ENCODE data around the gene SPATA31E1. TPM values are rescaled to one million over a fixed set of nuclear protein-coding genes. Genes with fewer than 3 reads are reported as not detected.

SPATA31E1 gene
- total and polyA plus RNA-seq, 2 donors (not counting 1 experiment from before 2014, with no cell fraction given): not detected

- WGBS (ENCODE audit: insufficient coverage): 81% methylated on average over 6 of the region's 6 CpGs
- Mint-ChIP-seq H3K27ac (no peak overlapping the region), H3K9me3 (ENCODE audit: insufficient read depth) (peaks cover 14% of the 10 kb centered on the region), H3K4me3 (no peak overlapping the region), H3K4me1 (no peaks in the 10 kb centered on the region), H3K27me3 (no peaks in the 10 kb centered on the region)
- Histone ChIP-seq H2AFZ (ENCODE audit: insufficient read depth, low read depth, low read length, poor library complexity, severe bottlenecking) (no peak overlapping the region), H3K27me3 (replicated peaks in 1 of 4; ENCODE audit: control extremely low read depth in 1 of 4, control insufficient read depth in 3 of 4, insufficient read depth in 4 of 4, low read length in 3 of 4) (peaks cover 0 to 2% (median 0%) of the 10 kb centered on the region in 4 experiments), H3K4me2 (replicated peaks; ENCODE audit: low read depth, low read length, poor library complexity, severe bottlenecking) (no peak overlapping the region), H4K20me1 (ENCODE audit: control insufficient read depth, insufficient read depth, low read length, poor library complexity, severe bottlenecking) (no peaks in the 10 kb centered on the region), H3K36me3 (replicated peaks in 1 of 2; ENCODE audit: control extremely low read depth in 1 of 2, control insufficient read depth in 1 of 2, extremely low read depth in 1 of 2, insufficient read depth in 2 of 2, low read length in 1 of 2) (no peaks in the 10 kb centered on the region), H3K9ac (ENCODE audit: low read length) (no peak overlapping the region), H3K4me3 (ENCODE audit: control extremely low read depth in 1 of 5, extremely low read depth in 1 of 5, insufficient read depth in 1 of 5, low read depth in 2 of 5, low read length in 4 of 5) (no peak overlapping the region), H3K9me3 (ENCODE audit: control extremely low read depth in 1 of 3, control insufficient read depth in 2 of 3, insufficient read depth in 1 of 3, low read length in 2 of 3) (peaks cover 0 to 21% (median 0%) of the 10 kb centered on the region in 3 donors), H3K79me2 (ENCODE audit: control insufficient read depth, insufficient read depth, low read length) (no peaks in the 10 kb centered on the region), H3K27ac (ENCODE audit: low read length in 2 of 2) (no peak overlapping the region), H3K4me1 (ENCODE audit: control insufficient read depth in 2 of 2, insufficient read depth in 2 of 2, low read length in 2 of 2) (no peaks in the 10 kb centered on the region)
- ChIA-PET POLR2A (no interaction called here), CTCF (no interaction called here)
- TF ChIP-seq EZH2 (IDR thresholded peaks at IDR 0.05; ENCODE audit: borderline replicate concordance, insufficient read depth, low read depth, low read length, poor library complexity, severe bottlenecking): no peak
- DNase-seq (no peak), ATAC-seq (ENCODE audit: low read depth) (no peak)
- intact Hi-C loops (cut with micrococcal nuclease): no loop called here
Measured at GRCh38 chr9:87863882-87864465, 18.7 kb upstream of the SPATA31E1 start.

- TF ChIP-seq EZH2 (IDR thresholded peaks at IDR 0.05; ENCODE audit: borderline replicate concordance, insufficient read depth, low read depth, low read length, poor library complexity, severe bottlenecking) (no peak), CTCF (IDR thresholded peaks at IDR 0.05) (no peak)
- WGBS (ENCODE audit: insufficient coverage): 94% methylated on average over 2 of the region's 3 CpGs
- no peaks in the 10 kb centered on the region for H3K27me3 Mint-ChIP-seq
- Histone ChIP-seq H3K9me3 (ENCODE audit: control extremely low read depth in 1 of 3, control insufficient read depth in 2 of 3, insufficient read depth in 1 of 3, low read length in 2 of 3) (peaks cover 0 to 17% (median 0%) of the 10 kb centered on the region in 3 donors), H3K79me2 (ENCODE audit: control insufficient read depth, insufficient read depth, low read length) (no peaks in the 10 kb centered on the region), H3K4me1 (ENCODE audit: control insufficient read depth in 2 of 2, insufficient read depth in 2 of 2, low read length in 2 of 2) (no peaks in the 10 kb centered on the region), H4K20me1 (ENCODE audit: control insufficient read depth, insufficient read depth, low read length, poor library complexity, severe bottlenecking) (no peaks in the 10 kb centered on the region), H3K4me2 (replicated peaks; ENCODE audit: low read depth, low read length, poor library complexity, severe bottlenecking) (no peak overlapping the region), H3K9ac (ENCODE audit: low read length) (no peak overlapping the region), H3K4me3 (ENCODE audit: control extremely low read depth in 1 of 5, extremely low read depth in 1 of 5, insufficient read depth in 1 of 5, low read depth in 2 of 5, low read length in 4 of 5) (no peak overlapping the region), H3K27me3 (replicated peaks in 1 of 4; ENCODE audit: control extremely low read depth in 1 of 4, control insufficient read depth in 3 of 4, insufficient read depth in 4 of 4, low read length in 3 of 4) (peaks cover 0 to 2% (median 0%) of the 10 kb centered on the region in 4 experiments), H2AFZ (ENCODE audit: insufficient read depth, low read depth, low read length, poor library complexity, severe bottlenecking) (no peak overlapping the region), H3K27ac (ENCODE audit: low read length in 2 of 2) (no peak overlapping the region), H3K36me3 (replicated peaks in 1 of 2; ENCODE audit: control extremely low read depth in 1 of 2, control insufficient read depth in 1 of 2, extremely low read depth in 1 of 2, insufficient read depth in 2 of 2, low read length in 1 of 2) (no peaks in the 10 kb centered on the region)
- no peak overlapping the region for H3K4me3 Mint-ChIP-seq
- POLR2A ChIA-PET: no interaction called here
- CTCF ChIA-PET: no interaction called here
- no peak overlapping the region for H3K27ac Mint-ChIP-seq
- intact Hi-C loops (cut with micrococcal nuclease): no loop called here
- DNase-seq (no peak), ATAC-seq (ENCODE audit: low read depth) (no peak)
- H3K4me1 Mint-ChIP-seq: no peaks in the 10 kb centered on the region
- peaks cover 10% of the 10 kb centered on the region for H3K9me3 Mint-ChIP-seq (ENCODE audit: insufficient read depth)
Measured at GRCh38 chr9:87864915-87865314, 17.8 kb upstream of the SPATA31E1 start.

Data from B cell (primary cell).